NCI-H1105 treated with DMSO at 0.1 percent for 48 hours (cell line): Measurements from ENCODE around the gene E2F4.

Source experiments
- DNase-seq: peaks from one replicate; lab custom pipeline; 2025; lab: John Stamatoyannopoulos, UW

E2F4 gene

DNA sequence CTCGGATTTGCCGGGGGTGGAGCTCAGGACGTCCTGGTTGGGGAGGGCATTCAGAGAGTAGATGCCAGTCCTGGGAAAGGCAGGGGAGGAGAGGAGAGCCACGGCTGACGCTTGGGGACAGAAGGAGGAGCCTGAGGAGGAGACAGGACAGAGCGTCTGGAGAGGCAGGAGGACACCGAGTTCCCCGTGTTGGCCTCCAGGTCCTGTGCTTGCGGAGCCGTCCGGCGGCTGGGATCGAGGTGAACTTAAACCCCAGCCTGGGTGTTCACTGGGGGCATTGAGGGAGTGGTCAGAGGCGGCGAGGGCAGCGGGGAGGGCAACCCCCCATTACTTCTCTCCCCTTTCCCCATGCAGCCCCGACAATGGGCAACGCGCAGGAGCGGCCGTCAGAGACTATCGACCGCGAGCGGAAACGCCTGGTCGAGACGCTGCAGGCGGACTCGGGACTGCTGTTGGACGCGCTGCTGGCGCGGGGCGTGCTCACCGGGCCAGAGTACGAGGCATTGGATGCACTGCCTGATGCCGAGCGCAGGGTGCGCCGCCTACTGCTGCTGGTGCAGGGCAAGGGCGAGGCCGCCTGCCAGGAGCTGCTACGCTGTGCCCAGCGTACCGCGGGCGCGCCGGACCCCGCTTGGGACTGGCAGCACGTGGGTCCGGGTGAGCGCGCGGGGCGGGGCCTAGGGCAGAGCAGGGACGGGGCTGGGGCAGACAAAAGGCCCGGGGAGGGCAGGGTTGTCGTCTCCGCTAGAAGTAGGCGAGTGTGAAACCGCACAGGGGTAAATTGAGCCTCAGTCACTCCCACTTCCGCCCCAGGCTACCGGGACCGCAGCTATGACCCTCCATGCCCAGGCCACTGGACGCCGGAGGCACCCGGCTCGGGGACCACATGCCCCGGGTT is 17.9 kb upstream of the E2F4 start:
- peak; percentile 67 for DNase-seq

DNA sequence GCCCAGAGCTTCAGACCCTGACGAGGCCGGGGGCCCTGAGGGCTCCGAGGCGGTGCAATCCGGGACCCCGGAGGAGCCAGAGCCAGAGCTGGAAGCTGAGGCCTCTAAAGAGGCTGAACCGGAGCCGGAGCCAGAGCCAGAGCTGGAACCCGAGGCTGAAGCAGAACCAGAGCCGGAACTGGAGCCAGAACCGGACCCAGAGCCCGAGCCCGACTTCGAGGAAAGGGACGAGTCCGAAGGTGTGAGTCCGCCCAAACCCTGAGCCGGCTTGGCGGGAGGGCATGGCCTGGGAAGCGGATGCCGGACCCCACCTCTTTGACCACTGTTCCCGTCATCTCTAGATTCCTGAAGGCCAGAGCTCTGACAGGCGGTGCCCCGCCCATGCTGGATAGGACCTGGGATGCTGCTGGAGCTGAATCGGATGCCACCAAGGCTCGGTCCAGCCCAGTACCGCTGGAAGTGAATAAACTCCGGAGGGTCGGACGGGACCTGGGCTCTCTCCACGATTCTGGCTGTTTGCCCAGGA is 17.2 kb upstream of the E2F4 start:
- DNase-seq, result no peak

DNA sequence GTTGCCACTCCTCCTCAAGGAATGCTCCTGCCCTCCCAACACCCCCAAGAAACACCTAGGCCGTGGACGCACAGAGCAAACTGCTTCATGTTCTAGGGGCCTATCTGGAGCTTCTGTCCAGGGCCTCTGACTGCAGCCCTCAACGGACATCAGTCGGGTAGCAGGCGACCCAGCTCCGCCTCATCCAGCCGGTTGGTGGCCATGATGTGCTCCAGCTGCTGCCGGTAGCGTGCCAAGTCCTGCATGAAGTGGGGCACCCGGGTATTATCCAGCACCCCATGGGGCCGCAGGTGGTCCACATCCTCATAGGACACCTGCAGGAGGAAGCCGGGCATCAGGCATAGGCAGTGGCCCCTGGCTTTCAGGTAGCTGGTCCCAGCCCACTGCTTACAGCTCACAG is 15.3 kb upstream of the E2F4 start:
- DNase-seq, result no peak

DNA sequence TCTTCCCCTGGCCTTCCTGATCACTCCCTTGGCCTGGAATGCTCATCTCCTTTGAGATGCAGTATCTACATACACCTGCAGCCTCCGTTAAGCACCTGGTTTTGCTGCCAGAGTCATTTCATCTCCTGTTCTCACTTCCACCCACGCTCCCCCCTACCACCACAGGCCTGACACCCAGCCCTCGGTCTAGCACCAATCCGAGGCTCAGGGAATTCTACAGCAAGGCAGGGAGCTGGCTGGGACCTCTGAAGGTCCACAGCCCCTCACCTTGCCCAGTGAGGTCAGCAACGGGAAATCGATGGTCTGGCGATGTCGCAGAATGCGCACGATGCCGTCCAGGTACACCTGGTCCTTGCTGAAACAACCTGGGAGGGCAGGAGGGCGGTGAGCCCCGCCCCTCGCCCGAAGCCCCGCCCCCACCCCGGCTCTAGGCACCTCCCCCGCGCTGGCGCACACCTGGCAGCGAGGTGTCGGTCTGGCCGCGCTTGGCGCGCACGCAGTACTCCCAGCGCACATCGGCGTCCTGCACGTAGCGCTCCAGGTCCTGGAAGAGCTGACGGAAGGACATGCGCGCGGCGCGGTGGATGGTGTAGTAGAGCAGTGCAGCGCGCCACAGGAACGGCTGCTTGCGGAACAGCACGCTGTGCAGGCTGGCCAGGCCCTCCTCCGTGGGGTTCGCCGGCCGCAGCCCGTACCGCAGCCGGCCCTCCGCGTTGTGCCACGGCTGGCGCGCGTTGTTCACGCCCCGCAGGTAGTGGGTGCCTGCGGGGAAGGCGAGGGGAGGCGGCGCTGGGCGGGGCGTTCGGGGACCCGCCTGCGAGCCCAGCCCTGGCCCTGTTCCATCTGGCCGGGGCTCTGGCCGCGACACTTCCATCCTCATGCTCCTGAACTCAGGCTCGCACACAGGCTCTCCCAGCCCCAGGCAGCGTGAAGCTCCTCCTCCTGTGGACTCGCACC is 13.9 kb upstream of the E2F4 start:
- DNase-seq, result peak; percentile 78

DNA sequence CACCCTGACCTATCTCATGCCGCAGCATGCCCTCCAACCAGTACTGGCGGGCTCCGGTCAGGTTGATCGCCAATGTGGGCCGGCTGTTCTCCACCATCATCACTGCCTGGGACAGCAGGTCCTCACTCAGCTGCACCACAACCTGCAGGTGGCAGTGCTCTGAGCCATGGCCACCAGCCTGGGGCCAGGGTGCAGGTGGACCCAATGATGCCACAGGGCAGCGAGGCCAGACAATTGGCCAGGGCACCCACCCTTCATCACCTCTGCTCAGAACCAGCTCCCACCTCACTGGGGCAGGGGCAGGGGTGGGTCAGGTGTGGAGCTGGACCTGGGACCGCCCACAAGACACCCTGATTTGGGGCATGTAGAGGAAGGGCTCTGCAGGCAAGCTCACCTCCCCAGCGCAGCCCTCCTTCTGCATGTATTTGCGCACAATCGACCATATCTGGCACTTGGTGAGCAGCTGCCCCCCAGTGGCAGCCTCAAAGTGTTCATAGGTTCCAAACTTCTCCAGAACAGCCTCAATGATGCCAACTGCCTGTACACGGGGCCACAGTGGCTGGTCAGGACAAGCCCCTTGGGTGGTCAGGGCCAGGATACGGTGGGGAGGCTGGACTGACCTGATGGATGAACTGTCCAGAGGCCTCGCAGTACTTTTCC is 12.4 kb upstream of the E2F4 start:
- DNase-seq, result no peak

DNA sequence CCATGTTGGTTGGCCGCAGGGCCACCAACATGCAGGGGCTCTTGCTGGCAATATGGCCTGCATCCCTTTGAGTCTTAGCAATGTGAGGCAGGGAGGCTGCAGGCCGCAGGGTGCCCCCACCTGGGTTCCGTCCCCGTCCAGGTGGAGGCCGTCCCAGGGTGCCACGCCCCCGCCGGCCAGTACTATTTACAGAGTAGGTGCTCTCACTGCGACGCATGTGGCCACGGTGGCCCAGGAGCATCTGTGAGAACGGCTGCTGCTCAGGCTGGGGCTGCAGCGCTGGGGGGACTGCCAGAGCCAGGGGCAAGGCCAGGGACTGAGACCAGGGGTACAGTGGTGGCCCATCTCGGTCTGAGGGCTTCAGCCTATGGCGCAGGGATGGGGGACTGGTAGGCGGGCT is 11.8 kb upstream of the E2F4 start:
- no peak for DNase-seq

DNA sequence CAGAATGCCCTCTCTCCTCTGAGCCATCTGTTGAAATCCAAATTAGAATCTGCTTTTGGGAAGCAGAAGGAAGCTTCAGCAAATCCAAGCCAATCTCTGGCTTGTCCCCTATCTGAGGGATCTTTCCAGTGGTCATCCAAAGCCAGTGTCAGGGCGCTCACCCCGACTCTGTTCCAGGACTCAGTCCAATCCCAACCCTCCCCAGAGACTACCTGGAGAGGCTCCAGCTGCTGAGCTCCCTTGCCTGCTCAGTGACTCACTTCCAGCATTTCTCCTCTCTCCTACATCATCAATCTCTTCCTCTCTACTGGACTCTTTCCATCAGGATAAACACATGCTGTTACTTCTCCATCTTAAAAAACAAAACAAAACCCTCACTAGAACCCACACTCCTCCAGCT is 10.6 kb upstream of the E2F4 start:
- no peak for DNase-seq

DNA sequence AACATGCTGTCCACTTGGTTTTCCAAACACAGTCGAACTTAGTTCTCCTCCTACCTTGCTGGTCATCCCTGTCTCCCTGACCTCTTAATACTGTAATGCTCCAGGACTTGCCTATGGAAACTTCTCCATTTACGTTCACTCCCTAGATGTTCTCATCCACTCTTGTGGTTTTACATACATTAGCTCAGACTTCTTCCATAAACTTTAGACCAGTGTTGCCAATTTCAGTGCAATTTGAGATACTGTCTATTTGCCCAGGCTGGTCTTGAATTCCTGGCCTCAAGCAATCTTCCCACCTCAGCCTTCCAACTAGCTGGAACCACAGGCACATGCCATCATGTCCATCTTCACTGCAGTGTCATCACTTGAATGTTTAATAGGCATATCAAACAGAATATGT is 9.7 kb upstream of the E2F4 start:
- no peak for DNase-seq

DNA sequence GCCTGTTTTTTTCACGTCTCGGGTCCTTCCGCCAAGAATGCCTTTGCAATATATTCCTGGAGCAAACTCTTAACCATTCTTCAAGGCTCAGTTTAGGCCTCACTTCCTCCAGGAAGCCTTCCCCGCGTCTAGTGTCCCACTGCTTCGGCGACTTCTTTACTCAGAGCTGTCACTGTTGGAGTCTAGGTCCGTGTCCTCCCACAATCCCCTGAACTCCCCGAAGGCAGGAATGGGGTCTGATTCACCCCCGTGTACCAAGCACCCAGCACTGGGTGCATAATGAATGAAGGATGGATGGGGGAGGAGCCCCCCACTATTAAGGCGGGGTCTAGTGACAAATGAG is 8.7 kb upstream of the E2F4 start:
- no peak for DNase-seq

DNA sequence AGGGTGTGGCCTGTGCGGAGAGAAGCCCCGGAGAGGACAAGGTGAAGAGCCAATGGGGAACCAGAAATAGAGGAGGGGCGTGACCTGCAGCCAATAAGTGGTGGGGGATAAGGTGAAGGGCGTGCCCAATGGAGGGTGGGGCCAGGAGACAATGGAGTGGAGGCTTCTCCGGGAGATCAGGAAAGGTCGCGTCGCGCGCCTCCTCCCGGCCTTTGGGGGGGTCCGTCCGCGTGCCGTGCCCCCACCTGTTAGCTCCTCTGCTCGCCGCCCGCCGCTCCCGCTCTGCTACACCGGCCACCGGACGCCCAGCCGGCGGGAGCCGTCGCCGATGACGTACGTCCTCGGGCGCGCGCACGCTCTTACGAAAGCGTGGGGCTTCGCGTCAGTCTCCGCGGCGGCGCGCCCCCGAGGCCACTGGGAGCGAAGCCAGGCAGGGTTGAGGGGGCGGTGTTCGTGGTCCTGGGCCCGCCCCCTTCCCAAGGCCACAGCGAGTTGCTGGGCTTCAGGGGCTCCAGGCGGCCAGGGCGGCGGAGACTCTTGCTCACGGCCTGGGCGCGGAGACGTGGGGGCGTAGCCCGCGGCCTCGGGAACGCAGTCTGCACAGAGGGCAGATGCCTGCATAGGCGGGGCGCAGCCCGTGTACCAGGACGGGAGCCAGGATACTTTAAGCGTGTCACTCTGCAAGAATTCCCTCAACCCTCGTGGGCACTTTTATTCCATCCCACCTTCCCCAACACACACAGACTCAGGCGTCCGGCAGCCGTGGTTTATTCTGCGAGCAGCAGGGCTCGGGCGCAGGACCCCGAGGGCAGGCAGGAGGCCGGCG is 8.1 kb upstream of the E2F4 start, which contains the start of gene MATCAP1:
TSS of gene MATCAP1 (minus strand) at position 337 of the 826 bp plus-strand sequence. CDS start 3,353 bp downstream, outside the sequence.
- DNase-seq, result peak; percentile 91

DNA sequence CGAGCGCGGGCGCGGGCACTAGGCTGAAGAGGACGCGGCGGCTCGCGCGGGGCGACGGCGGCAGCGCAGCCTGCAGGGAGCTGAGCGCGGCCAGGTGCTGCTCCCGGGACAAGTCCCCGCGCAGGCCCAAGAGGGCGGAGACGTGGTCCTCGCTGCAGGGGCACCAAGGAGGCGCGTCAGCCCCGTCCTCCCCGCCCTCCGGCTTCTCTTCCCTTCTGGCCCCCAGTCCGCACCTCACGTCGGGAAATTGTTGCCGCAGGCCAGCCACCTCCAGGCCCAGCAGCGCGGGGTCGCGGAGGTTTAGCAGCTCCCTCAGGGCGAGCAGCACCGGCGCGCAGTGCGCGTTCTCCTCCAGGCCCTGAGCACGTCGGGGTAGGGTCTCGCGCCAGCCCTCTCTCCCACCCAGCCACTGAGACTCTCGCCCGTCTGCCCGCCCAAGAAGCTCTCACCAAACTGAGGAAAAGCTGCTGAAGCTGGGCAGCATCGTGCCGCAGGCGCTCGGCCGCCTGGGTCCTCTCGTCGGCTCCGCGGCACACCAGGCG is 7.4 kb upstream of the E2F4 start:
- peak; percentile 32 for DNase-seq

DNA sequence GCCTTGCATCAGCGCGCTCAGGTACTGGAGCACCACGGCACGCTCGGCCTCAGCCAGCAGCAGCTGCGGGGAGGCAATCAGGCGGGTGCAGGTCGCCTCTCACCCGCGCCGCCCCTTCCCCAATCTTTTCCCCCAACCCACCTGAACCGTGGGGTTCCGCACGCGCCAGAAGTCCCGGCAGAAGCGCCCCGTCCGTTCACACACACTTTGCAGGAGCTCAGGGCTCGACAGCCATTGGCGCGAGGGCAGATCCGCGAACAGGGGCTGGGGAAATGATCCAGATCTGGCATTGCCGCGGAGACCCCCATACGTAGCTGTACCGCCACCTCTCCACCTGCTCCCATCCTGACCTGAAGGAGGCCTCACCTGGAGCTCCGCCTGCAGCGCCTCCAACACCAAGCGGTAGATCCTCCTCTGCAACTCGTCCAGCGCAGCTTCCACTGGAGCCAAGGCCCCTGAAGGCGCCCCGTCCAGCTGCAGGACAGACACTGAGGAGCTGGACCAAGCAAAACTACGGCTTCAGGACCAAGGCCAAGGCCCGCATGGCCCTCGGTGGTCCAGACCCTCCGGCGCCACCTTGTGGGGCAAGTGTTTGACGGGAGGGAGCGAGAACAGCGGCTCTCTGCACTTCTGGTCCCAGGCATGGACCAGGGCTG is 6.8 kb upstream of the E2F4 start:
- DNase-seq, result peak; percentile 47

DNA sequence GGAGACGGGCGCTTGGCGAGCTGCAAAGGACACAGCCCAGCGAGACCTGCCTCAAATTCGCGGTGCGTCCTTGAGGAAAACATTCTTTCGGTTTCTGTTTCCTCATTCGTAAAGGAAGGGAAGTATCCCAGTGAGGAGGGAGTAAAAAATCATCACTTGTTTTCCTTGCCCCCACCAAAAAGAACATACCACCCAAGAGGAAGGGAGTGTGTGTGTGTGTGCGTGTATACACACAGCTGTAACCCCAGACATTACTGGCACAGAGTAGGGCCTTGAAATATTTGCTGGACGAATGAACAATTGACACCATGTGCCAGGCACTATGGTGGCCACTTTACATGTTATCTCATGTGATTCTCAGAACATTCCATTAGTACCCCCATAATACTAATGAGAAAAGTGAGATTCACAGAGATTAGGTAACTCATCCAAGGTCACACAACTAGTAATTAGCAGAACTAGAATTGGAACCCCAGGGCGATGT is 6.3 kb upstream of the E2F4 start:
- DNase-seq, result no peak

DNA sequence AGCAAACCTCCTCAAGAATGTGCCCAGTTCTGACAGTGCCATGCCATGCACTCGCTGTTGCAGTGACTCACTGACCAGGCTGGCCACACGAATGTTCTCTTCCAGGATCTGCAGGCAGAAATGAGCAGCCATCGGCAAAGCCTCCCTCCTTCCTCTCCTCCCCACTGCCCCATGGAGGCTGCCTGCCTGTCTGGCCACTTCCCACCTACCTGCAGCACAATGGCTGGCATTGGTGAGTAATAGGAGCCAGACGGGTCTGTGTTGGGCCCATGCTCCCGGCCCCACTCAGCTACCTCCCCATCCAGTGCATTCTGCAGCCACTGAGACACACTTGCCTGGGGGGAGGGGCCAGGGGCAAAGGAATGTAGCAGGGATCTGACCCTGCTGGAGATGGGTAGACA is 5.4 kb upstream of the E2F4 start:
- no peak for DNase-seq

DNA sequence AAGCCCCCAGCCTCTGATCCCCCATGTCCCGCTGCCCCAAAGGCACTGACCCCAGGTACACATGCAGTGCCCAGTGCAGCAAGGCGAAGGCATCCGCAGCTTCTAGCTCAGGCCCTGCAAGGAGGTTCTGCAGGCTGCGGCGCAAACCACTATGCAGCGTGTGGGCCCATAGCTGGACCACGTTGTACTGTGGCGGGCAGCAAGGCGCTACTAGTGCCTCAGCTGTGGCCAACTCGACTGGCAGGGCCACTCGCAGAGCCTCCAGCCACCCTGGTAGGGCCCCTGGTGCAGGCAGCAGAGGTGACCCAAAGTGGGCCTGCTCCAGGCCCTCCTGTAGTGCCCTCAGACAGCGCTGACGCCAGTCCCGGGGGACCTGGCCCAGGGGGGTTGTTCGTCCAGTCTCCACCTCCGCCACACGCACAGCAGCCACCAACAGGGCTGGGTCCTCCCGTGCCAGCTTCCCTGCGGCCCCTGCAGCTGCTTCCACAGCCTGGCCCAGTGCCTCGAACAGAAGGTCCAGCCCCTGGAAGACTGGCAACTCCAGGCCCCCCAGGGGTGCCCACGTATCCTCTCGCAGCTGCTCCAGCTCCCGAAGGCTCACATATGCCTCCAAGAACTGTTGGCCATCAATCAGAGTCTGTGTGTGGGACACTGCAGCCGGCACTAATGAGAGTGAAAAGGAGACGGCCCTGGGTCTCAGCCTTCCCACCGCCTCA is 4.6 kb upstream of the E2F4 start:
- DNase-seq, result no peak

DNA sequence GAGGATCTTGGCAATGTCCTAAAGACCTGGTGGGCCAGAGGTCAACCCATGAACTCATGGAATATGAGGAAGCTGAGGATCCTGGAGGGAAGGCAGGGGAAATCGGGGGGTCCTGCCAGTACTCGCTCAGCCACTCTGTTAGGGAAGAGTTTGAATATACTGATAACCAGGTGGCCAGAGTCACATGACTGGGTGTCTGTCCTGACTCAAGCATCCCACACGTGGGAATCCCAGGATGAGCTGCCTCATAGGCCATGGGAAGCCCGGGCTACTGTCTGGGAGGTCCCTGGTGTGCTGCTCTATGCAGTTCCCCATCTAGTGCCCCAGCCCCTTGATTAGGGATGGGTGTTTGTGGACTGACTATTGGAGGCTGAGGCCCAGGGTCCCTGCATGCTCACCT is 3.6 kb upstream of the E2F4 start:
- no peak for DNase-seq

DNA sequence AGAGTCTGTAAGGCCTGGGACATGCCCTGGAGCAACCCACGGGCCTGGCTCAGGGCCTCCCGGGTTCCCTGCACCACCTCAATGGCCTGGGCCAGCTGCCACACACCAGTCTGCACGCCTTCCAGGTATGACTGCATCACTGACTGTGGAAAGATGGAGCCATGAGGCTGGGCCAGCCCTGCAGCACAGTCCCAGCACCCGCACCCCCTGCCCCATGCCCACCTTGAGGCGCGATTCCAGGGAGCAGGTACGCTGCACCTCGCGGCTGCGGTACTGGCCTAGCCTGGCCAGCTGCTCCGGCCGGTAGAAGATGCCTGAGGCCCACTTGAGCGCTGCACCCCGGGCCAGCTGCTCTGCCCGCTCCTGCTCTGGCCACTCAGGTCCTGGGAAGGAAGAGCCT is 3.2 kb upstream of the E2F4 start:
- no peak for DNase-seq

DNA sequence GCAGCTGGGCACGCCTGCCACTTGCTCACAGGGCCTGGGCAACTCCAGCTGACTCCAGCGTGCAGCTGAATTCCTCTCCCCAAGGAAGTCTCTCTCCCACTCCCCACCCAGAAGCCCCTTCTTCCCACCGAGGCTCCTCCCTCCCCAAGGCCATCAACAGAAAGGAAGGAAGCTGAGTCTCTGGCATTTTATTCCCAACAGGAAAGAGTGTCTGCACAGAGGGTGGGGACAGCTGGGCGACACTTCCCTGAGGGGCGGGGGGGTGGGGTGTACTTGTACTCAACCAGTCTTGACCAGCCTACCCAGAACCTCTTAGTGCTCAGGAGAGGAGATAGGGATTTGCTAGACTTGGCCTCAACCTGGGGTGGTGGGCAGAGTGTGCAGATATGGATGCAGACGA is 1.9 kb upstream of the E2F4 start, which contains the start of gene EXOC3L1:
TSS of gene EXOC3L1 (minus strand) at position 96 of the 400 bp plus-strand sequence. CDS start 460 bp downstream, outside the sequence.
- no peak for DNase-seq
